Astrocyte (in vitro differentiated cells and primary cell): ENCODE measurements around the gene NAA16.

Experiments used
- EZH2 ChIP-seq: IDR thresholded peaks from 2 replicates; pipeline ENCODE4 v1.6.1; 2012; ENCODE audit warnings: mild to moderate bottlenecking, low read length, inconsistent platforms; ENCODE audit not compliant: insufficient read depth
- TF ChIP-seq, protein P1 (sequence below): IDR thresholded peaks from 2 replicates; pipeline ENCODE4 v1.5.1; 2011; ENCODE audit warnings: low read depth, mild to moderate bottlenecking, inconsistent platforms, low read length, moderate library complexity; ENCODE audit not compliant: insufficient read depth

DNA sequence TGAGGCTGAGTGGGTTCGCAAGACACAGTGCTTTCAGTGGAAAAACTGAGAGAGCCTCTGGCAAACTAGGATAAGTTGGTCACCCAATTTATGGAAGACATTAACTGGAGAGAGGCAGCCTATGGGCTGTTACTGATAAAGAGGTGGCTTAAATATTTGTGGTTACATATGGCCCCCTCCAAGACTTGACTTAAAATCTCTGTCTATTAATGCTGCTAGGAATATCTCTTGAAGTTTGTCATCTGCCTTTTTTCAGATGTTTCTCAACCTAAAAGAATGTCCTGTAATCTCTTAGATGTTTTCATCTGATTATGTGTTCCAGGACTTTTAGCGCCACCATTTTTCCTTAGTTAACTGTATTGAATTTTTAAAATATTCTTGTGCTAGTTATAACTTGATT lies 54.6 kb downstream of the NAA16 start:
- TF ChIP-seq, protein P1, sequence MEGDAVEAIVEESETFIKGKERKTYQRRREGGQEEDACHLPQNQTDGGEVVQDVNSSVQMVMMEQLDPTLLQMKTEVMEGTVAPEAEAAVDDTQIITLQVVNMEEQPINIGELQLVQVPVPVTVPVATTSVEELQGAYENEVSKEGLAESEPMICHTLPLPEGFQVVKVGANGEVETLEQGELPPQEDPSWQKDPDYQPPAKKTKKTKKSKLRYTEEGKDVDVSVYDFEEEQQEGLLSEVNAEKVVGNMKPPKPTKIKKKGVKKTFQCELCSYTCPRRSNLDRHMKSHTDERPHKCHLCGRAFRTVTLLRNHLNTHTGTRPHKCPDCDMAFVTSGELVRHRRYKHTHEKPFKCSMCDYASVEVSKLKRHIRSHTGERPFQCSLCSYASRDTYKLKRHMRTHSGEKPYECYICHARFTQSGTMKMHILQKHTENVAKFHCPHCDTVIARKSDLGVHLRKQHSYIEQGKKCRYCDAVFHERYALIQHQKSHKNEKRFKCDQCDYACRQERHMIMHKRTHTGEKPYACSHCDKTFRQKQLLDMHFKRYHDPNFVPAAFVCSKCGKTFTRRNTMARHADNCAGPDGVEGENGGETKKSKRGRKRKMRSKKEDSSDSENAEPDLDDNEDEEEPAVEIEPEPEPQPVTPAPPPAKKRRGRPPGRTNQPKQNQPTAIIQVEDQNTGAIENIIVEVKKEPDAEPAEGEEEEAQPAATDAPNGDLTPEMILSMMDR: no peak
- no peak for TF ChIP-seq EZH2
